ENCODE measurements around the gene BSPH1. TPM values are rescaled to one million over a fixed set of nuclear protein-coding genes. Genes with fewer than 3 reads are reported as not detected.
"Not testable (repeated sequence)": the region's sequence is repeated elsewhere in the genome, so short reads cannot be mapped to it uniquely, and the experiment has no call there.

Gene BSPH1
- total and polyA plus RNA-seq, 11 donors: not detected

DNA sequence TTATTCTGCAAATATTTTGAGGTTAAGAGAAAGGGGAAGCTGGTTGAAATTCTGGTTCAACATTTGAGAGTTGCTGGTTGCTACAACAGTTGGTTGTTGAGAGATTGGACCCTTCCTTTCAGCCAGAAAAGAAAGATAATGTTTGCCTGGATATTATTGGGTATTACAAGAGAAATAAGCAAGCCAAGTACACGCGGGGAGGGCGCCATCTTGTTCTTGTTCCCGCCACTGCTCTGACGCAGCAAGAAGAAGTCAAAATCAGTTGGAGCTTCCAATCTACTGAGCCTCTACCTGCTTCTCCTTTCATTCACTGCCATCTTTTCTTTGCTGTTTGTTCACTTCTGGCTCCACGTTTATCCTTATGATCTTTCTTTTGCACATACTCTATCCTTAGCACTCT is 18.4 kb downstream of the BSPH1 start:
- DNase-seq (no peak), ATAC-seq (no peak)
- no peaks in the 10 kb centered on the region for H3K36me3 ChIP-seq
- 81 to 90% (median 83%) methylated on average over 6 of the region's 6 CpGs for WGBS, 4 donors
- H3K4me1 ChIP-seq: no peaks in the 10 kb centered on the region
- no peaks in the 10 kb centered on the region for H3K9me3 ChIP-seq
- H3K27me3 ChIP-seq: peaks cover 0 to 34% (median 0%) of the 10 kb centered on the region in 9 donors
- no peak overlapping the region for H3K27ac ChIP-seq
- intact Hi-C loops (cut with DNase I): no loop called here
- TF ChIP-seq CTCF (IDR thresholded peaks at IDR 0.05) (no peak), POLR2A (IDR thresholded peaks at IDR 0.05) (no peak)
- H3K4me3 ChIP-seq: no peak overlapping the region

- H3K4me1 ChIP-seq; ATAC-seq; H3K36me3 ChIP-seq; H3K27ac ChIP-seq; H3K9me3 ChIP-seq; H3K4me3 ChIP-seq; intact Hi-C loops (cut with DNase I): not testable (repeated sequence)
- peak in 2 of 5 donors; percentile 31 to 45 for DNase-seq
- WGBS, 4 donors: 85 to 91% (median 89%) methylated on average over 7 to 9 of the region's 11 CpGs
- peaks cover 0 to 13% (median 0%) of the 10 kb centered on the region in 9 donors for H3K27me3 ChIP-seq
These were observed 36.0 kb downstream of the BSPH1 start for GRCh38 chr19:47955936-47956335.

GRCh38 chr19:47952132-47952531 is 39.8 kb downstream of the BSPH1 start:
- H3K27me3 ChIP-seq; H3K4me3 ChIP-seq; H3K36me3 ChIP-seq; H3K4me1 ChIP-seq; H3K27ac ChIP-seq; intact Hi-C loops (cut with DNase I); ATAC-seq; H3K9me3 ChIP-seq; DNase-seq: not testable (repeated sequence)
- WGBS, 4 donors: no CpG with 5 or more reads among the region's 21 CpGs

GRCh38 chr19:47949852-47950521 is 42.0 kb downstream of the BSPH1 start:
- peak in 1 of 5 donors; percentile 77 for DNase-seq
- H3K27ac ChIP-seq; H3K4me1 ChIP-seq; ATAC-seq; H3K36me3 ChIP-seq; H3K9me3 ChIP-seq; H3K27me3 ChIP-seq; H3K4me3 ChIP-seq; intact Hi-C loops (cut with DNase I): not testable (repeated sequence)
- 77 to 86% (median 84%) methylated on average over 18 to 23 of the region's 24 CpGs for WGBS, 4 donors
- TF ChIP-seq CTCF (IDR thresholded peaks at IDR 0.05): peak in 3 of 12 donors; percentile 22 to 39 (median 29)

- intact Hi-C loops (cut with DNase I): not testable (repeated sequence)
These were observed 63.4 kb downstream of the BSPH1 start for GRCh38 chr19:47928581-47928980.

GRCh38 chr19:47920107-47920506 is 71.9 kb downstream of the BSPH1 start:
- H3K27ac ChIP-seq; intact Hi-C loops (cut with DNase I); H3K36me3 ChIP-seq; H3K27me3 ChIP-seq; H3K4me1 ChIP-seq; ATAC-seq; H3K4me3 ChIP-seq; DNase-seq; H3K9me3 ChIP-seq: not testable (repeated sequence)
- 0 to 2% (median 0%) methylated on average over 10 to 12 of the region's 15 CpGs for WGBS, 4 donors
- TF ChIP-seq CTCF (IDR thresholded peaks at IDR 0.05): peak; percentile 37 to 61 (median 52)

More at GRCh38 chr19:47928581-47928980, 63.4 kb downstream of the BSPH1 start:
- not testable (repeated sequence) for H3K27ac ChIP-seq, H3K4me1 ChIP-seq, ATAC-seq, H3K36me3 ChIP-seq, DNase-seq, H3K27me3 ChIP-seq, H3K4me3 ChIP-seq, H3K9me3 ChIP-seq
- WGBS, 4 donors: 71% methylated on average over 13 of the region's 20 CpGs; no CpG with 5 or more reads in 3 of the 4 donors

Measured in heart left ventricle (tissue), 16 donors.